ENCODE results near the gene TBX1.

TBX1 gene

GRCh38 chr22:19719050-19719482 lies 41.5 kb upstream of the TBX1 start:
- peaks cover 74% of the 10 kb centered on the region for H3K27me3 ChIP-seq (ENCODE audit: control insufficient read depth, insufficient read depth, low read length)
- peaks cover 24% of the 10 kb centered on the region for H3K4me1 ChIP-seq (ENCODE audit: control insufficient read depth, insufficient read depth, low read length)
- H3K9ac ChIP-seq (ENCODE audit: low read length) = no peak overlapping the region

GRCh38 chr22:19719488-19720021 lies 41.0 kb upstream of the TBX1 start:
- Histone ChIP-seq H3K27me3 (ENCODE audit: control insufficient read depth, insufficient read depth, low read length) (peaks cover 79% of the 10 kb centered on the region), H3K9me3 (ENCODE audit: control insufficient read depth, low read length) (no peaks in the 10 kb centered on the region), H3K9ac (ENCODE audit: low read length) (no peak overlapping the region), H3K4me1 (ENCODE audit: control insufficient read depth, insufficient read depth, low read length) (peaks cover 24% of the 10 kb centered on the region), H3K36me3 (ENCODE audit: control insufficient read depth, insufficient read depth, low read length) (no peaks in the 10 kb centered on the region), H3K4me3 (ENCODE audit: low read length) (no peak overlapping the region)

More at GRCh38 chr22:19719050-19719482, 41.5 kb upstream of the TBX1 start:
- no peak overlapping the region for H3K4me3 ChIP-seq (ENCODE audit: low read length)
- no peaks in the 10 kb centered on the region for H3K36me3 ChIP-seq (ENCODE audit: control insufficient read depth, insufficient read depth, low read length)
- no peaks in the 10 kb centered on the region for H3K9me3 ChIP-seq (ENCODE audit: control insufficient read depth, low read length)

GRCh38 chr22:19720150-19720827 lies 40.3 kb upstream of the TBX1 start:
- Histone ChIP-seq H3K9me3 (ENCODE audit: control insufficient read depth, low read length) (no peaks in the 10 kb centered on the region), H3K4me3 (ENCODE audit: low read length) (no peak overlapping the region), H3K4me1 (ENCODE audit: control insufficient read depth, insufficient read depth, low read length) (peaks cover 18% of the 10 kb centered on the region), H3K27me3 (ENCODE audit: control insufficient read depth, insufficient read depth, low read length) (peaks cover 80% of the 10 kb centered on the region), H3K36me3 (ENCODE audit: control insufficient read depth, insufficient read depth, low read length) (no peaks in the 10 kb centered on the region), H3K9ac (ENCODE audit: low read length) (no peak overlapping the region)

- peaks cover 83% of the 10 kb centered on the region for H3K27me3 ChIP-seq (ENCODE audit: control insufficient read depth, insufficient read depth, low read length)
- H3K36me3 ChIP-seq (ENCODE audit: control insufficient read depth, insufficient read depth, low read length) = no peaks in the 10 kb centered on the region
- no peaks in the 10 kb centered on the region for H3K9me3 ChIP-seq (ENCODE audit: control insufficient read depth, low read length)
- H3K9ac ChIP-seq (ENCODE audit: low read length) = no peak overlapping the region
- peaks cover 18% of the 10 kb centered on the region for H3K4me1 ChIP-seq (ENCODE audit: control insufficient read depth, insufficient read depth, low read length)
- H3K4me3 ChIP-seq (ENCODE audit: low read length) = no peak overlapping the region
These were observed 39.6 kb upstream of the TBX1 start for GRCh38 chr22:19720999-19721329.

- H3K36me3 ChIP-seq (ENCODE audit: control insufficient read depth, insufficient read depth, low read length) = no peaks in the 10 kb centered on the region
- no peak overlapping the region for H3K4me3 ChIP-seq (ENCODE audit: low read length)
- no peaks in the 10 kb centered on the region for H3K9me3 ChIP-seq (ENCODE audit: control insufficient read depth, low read length)
- H3K27me3 ChIP-seq (ENCODE audit: control insufficient read depth, insufficient read depth, low read length) = peaks cover 77% of the 10 kb centered on the region
- H3K4me1 ChIP-seq (ENCODE audit: control insufficient read depth, insufficient read depth, low read length) = peaks cover 18% of the 10 kb centered on the region
- H3K9ac ChIP-seq (ENCODE audit: low read length) = no peak overlapping the region
These were observed 39.0 kb upstream of the TBX1 start for GRCh38 chr22:19721330-19722177.

- Histone ChIP-seq H3K36me3 (ENCODE audit: control insufficient read depth, insufficient read depth, low read length) (no peaks in the 10 kb centered on the region), H3K4me1 (ENCODE audit: control insufficient read depth, insufficient read depth, low read length) (peaks cover 18% of the 10 kb centered on the region), H3K27me3 (ENCODE audit: control insufficient read depth, insufficient read depth, low read length) (peaks cover 75% of the 10 kb centered on the region)
These were observed 38.2 kb upstream of the TBX1 start for GRCh38 chr22:19722178-19722981.

GRCh38 chr22:19722982-19723231 lies 37.7 kb upstream of the TBX1 start:
- Histone ChIP-seq H3K27me3 (ENCODE audit: control insufficient read depth, insufficient read depth, low read length) (peaks cover 78% of the 10 kb centered on the region), H3K4me3 (ENCODE audit: low read length) (no peak overlapping the region), H3K9me3 (ENCODE audit: control insufficient read depth, low read length) (no peaks in the 10 kb centered on the region), H3K4me1 (ENCODE audit: control insufficient read depth, insufficient read depth, low read length) (peaks cover 18% of the 10 kb centered on the region), H3K36me3 (ENCODE audit: control insufficient read depth, insufficient read depth, low read length) (no peaks in the 10 kb centered on the region), H3K9ac (ENCODE audit: low read length) (no peak overlapping the region)

More at GRCh38 chr22:19722178-19722981, 38.2 kb upstream of the TBX1 start:
- Histone ChIP-seq H3K4me3 (ENCODE audit: low read length) (no peak overlapping the region), H3K9ac (ENCODE audit: low read length) (no peak overlapping the region), H3K9me3 (ENCODE audit: control insufficient read depth, low read length) (no peaks in the 10 kb centered on the region)

GRCh38 chr22:19723232-19723982 lies 37.2 kb upstream of the TBX1 start, which contains the start of gene GP1BB:
GP1BB (plus strand) TSS chr22:19723539; CDS start chr22:19723570, 31 bp downstream.
- Histone ChIP-seq H3K4me3 (ENCODE audit: low read length) (no peak within 1 kb of the TSS), H3K36me3 (ENCODE audit: control insufficient read depth, insufficient read depth, low read length) (no peaks in the 10 kb centered on the region), H3K9me3 (ENCODE audit: control insufficient read depth, low read length) (no peaks in the 10 kb centered on the region), H3K9ac (ENCODE audit: low read length) (no peak within 1 kb of the TSS), H3K4me1 (ENCODE audit: control insufficient read depth, insufficient read depth, low read length) (peaks cover 17% of the 10 kb centered on the region), H3K27me3 (ENCODE audit: control insufficient read depth, insufficient read depth, low read length) (peaks cover 76% of the 10 kb centered on the region)

GRCh38 chr22:19723983-19724827 lies 36.4 kb upstream of the TBX1 start:
- no peaks in the 10 kb centered on the region for H3K9me3 ChIP-seq (ENCODE audit: control insufficient read depth, low read length)
- H3K36me3 ChIP-seq (ENCODE audit: control insufficient read depth, insufficient read depth, low read length) = no peaks in the 10 kb centered on the region
- no peak overlapping the region for H3K9ac ChIP-seq (ENCODE audit: low read length)
- peaks cover 15% of the 10 kb centered on the region for H3K4me1 ChIP-seq (ENCODE audit: control insufficient read depth, insufficient read depth, low read length)
- H3K4me3 ChIP-seq (ENCODE audit: low read length) = no peak overlapping the region
- peaks cover 68% of the 10 kb centered on the region for H3K27me3 ChIP-seq (ENCODE audit: control insufficient read depth, insufficient read depth, low read length)

GRCh38 chr22:19724927-19725661 lies 35.5 kb upstream of the TBX1 start:
- H3K4me1 ChIP-seq (ENCODE audit: control insufficient read depth, insufficient read depth, low read length) = peaks cover 16% of the 10 kb centered on the region
- no peak overlapping the region for H3K4me3 ChIP-seq (ENCODE audit: low read length)
- H3K9ac ChIP-seq (ENCODE audit: low read length) = no peak overlapping the region
- peaks cover 59% of the 10 kb centered on the region for H3K27me3 ChIP-seq (ENCODE audit: control insufficient read depth, insufficient read depth, low read length)
- no peaks in the 10 kb centered on the region for H3K36me3 ChIP-seq (ENCODE audit: control insufficient read depth, insufficient read depth, low read length)
- no peaks in the 10 kb centered on the region for H3K9me3 ChIP-seq (ENCODE audit: control insufficient read depth, low read length)

All from mucosa of stomach (tissue), 1 donor.